Vagina (tissue), 2 donors: ENCODE results near the gene RRAD.

Experiments used
- CTCF ChIP-seq, 3 experiments: fragments of 450-650 bp in 2 of 3; fragments of 200-600 bp in 1 of 3; sonication (generic) in 1 of 3; IDR thresholded peaks; one replicate each; pipeline ENCODE4 v1.5.1; 2017 to 2019; ENCODE audit warnings: antibody characterized with exemption in 3 of 3, mild to moderate bottlenecking in 2 of 3, moderate library complexity in 2 of 3
- POLR2A ChIP-seq, 2 donors: fragments of 450-650 bp; IDR thresholded peaks; one replicate each; pipeline ENCODE4 v1.6.1; 2017; ENCODE audit warnings: antibody characterized with exemption in 2 of 2, mild to moderate bottlenecking in 2 of 2, moderate library complexity in 2 of 2
- POLR2AphosphoS5 ChIP-seq, 2 donors: sonication (generic); formaldehyde crosslinking; IDR thresholded peaks; one replicate each; pipeline ENCODE4 v1.9.0; 2017; ENCODE audit warnings: antibody characterized with exemption in 2 of 2, mild to moderate bottlenecking in 2 of 2, low read depth in 1 of 2; ENCODE audit not compliant: insufficient read depth in 1 of 2

GRCh38 chr16:66890799-66891198 lies 34.5 kb downstream of the RRAD start:
- no peak for TF ChIP-seq POLR2A (IDR thresholded peaks at IDR 0.05)
- TF ChIP-seq CTCF (IDR thresholded peaks at IDR 0.05): no peak
- no peak for TF ChIP-seq POLR2AphosphoS5 (IDR thresholded peaks at IDR 0.05; ENCODE audit: insufficient read depth in 1 of 2, low read depth in 1 of 2)
